Activated T-helper 2 cell treated with anti-CD3 and anti-CD28 coated beads, Interferon-gamma antibody, Interleukin-2, Interleukin-4, amounts not matched to agents 10 μg/mL and 5 μg/mL and 100 μg/mL, durations not matched to agents 14 hours and 24 hours and 36 hours (primary cell): ENCODE results near the gene LRRC45. TPM values are rescaled to one million over a fixed set of nuclear protein-coding genes. Genes with fewer than 3 reads are reported as not detected.

Source experiments
- DNase-seq: peaks from one replicate; pipeline ENCODE4 v3.0.0; 2021; ENCODE audit warnings: low spot score
- H3K27ac Mint-ChIP-seq: one replicate; pipeline ENCODE4 v1.8.0; 2021; ENCODE audit warnings: mixed read lengths
- H3K27me3 Mint-ChIP-seq: one replicate; pipeline ENCODE4 v1.8.0; 2021; ENCODE audit warnings: low read depth, mixed read lengths
- H3K36me3 Mint-ChIP-seq: one replicate; pipeline ENCODE4 v1.8.0; 2021; ENCODE audit warnings: low read depth, mixed read lengths
- H3K4me1 Mint-ChIP-seq: one replicate; pipeline ENCODE4 v1.8.0; 2021; ENCODE audit warnings: low read depth, mixed read lengths
- H3K4me3 Mint-ChIP-seq: one replicate; pipeline ENCODE4 v1.8.0; 2021; ENCODE audit warnings: low read depth, mild to moderate bottlenecking, moderate library complexity, mixed read lengths
- H3K9me3 Mint-ChIP-seq: one replicate; pipeline ENCODE4 v1.8.0; 2021; ENCODE audit warnings: mixed read lengths
- intact Hi-C: fragments of 100-400 bp; cut with micrococcal nuclease; formaldehyde crosslinking; loops from one replicate; pipeline ENCODE4 v1.15.1; 2023
- total RNA-seq: library from RNA; stranded (reverse); gene quantifications from 2 replicates; pipeline ENCODE4 v1.2.3, GENCODE V29; 2022

Gene LRRC45
- total RNA-seq, 1 donor from 2014 or later, result 33.4 TPM

DNA sequence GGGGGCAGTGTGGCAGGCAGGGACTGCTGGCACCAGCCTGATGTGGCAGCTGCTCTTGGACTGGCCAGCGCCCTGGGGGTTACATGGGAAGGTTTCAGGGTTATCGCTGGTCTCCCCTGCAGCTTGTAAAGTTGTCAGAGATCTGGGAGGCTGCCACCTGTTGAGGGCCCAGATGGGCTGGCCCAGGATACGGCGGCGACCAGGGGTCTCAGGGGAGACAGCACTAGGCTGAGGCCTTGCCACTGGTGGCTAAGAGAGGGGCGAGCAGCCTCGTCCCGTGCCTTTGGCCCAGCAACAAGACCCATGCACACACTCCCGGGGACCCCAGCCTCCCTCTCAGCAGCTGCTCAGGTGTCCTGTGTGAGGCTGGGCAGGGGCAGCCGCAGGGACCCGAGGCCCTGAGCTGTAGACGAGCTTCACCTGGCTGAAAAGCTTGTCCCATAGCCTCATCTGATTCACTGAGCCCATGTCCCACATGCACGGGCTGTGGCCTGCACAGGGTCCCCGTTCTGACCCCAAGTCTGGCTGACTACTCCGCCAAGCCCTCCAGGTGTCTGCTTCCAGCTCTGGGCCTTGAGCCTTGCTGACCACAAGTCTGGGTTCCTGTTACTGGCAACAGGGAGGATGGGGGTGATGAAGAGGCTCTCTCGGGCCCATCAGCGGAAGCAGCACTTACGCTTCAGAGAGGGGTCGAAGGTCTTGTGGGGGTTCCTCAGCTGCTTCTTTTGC lies 36.3 kb downstream of the LRRC45 start:
- intact Hi-C loops, result no loop called here
- Mint-ChIP-seq H3K36me3 (peaks cover 16% of the 10 kb centered on the region), H3K9me3 (no peaks in the 10 kb centered on the region), H3K27ac (no peak overlapping the region), H3K27me3 (no peaks in the 10 kb centered on the region), H3K4me1 (no peaks in the 10 kb centered on the region), H3K4me3 (no peak overlapping the region)
- DNase-seq, result no peak

DNA sequence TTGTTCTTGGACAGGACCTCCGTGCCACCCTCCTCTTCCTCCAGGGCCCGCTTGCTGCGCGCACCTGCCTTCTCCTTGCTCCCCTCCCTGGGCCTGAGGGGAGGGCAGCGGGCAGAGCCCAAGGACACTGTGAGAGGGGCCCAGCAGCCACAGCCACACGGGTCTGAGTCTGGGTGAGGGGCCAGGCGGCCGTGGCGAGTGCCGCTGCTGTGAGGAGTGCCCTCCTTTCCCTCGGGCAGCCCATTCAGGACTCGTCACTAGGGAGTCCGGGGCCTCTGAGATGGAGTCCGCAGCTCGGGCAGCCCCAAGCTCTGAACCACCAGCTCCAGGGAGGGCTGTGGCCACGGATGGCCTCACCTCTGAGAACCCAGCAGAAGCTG lies 36.9 kb downstream of the LRRC45 start:
- Mint-ChIP-seq H3K27me3 (no peaks in the 10 kb centered on the region), H3K4me3 (no peak overlapping the region), H3K9me3 (no peaks in the 10 kb centered on the region), H3K27ac (no peak overlapping the region), H3K4me1 (no peaks in the 10 kb centered on the region), H3K36me3 (peaks cover 14% of the 10 kb centered on the region)
- no peak for DNase-seq
- intact Hi-C loops, result no loop called here

DNA sequence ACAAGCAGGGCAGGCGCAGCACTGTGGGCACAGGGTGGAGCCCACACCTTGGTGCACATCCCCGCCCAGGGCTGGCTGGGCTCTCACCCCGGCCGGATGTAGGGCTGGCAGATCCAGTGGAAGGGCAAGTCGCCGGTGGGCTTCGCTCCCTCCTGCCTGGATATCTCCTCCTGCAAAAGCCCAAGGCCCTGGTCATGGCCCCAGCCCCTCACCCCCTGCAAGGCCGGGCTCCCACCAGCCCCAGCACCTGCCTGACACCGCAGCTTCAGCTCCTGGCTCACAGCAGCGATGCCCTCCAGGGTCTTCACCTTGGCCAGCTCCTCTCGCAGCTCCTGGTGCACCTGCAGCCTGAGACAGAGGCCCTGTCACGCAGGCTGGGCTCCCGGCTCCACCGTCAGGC lies 37.5 kb downstream of the LRRC45 start:
- Mint-ChIP-seq H3K27me3 (no peaks in the 10 kb centered on the region), H3K9me3 (no peaks in the 10 kb centered on the region), H3K4me3 (no peak overlapping the region), H3K4me1 (no peaks in the 10 kb centered on the region), H3K27ac (no peak overlapping the region), H3K36me3 (peaks cover 12% of the 10 kb centered on the region)
- intact Hi-C loops, result no loop called here
- DNase-seq, result no peak

DNA sequence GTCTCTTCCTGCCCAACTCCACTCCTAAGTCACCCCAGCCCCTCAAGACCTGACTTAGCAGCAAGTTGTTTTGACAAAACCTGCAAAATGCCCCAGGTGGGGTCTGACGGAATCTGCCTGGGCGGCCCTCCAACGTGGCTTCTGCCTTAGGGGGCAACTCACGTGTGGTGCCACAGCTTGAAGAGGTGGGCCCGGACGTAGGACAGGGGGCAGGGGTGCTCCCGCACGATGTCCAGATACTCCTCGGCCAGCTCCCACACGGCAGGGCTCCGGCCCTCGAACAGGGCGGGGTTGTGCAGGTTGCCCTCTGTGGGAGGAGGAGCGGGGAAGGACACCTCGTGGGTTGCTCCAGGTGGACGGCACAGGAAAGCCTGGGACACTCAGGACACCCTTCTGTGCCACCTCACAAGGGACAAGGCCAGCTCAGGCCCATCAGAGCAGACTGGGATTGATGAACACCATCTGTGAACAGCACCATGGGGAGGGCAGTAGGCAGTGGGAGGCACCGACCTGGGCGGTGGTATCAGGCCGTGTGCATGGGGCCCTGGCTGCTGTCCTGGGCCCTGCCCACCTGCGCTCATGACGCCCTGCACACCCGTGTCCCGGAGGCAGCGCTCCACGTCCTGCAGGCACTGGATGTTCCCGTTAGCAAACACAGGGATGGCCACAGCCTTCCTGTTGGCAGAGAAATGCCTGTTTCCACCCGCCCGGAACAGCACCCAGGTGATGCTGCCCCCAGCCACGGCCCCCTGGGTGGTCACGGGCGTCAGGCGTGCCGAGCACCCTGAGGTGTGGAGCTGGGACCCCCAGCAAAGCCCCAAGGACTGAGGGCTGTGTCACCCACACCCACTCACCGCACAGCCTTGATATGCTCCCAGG lies 38.2 kb downstream of the LRRC45 start:
- no peak for DNase-seq
- Mint-ChIP-seq H3K4me1 (no peaks in the 10 kb centered on the region), H3K9me3 (no peaks in the 10 kb centered on the region), H3K36me3 (peaks cover 12% of the 10 kb centered on the region), H3K27me3 (no peaks in the 10 kb centered on the region), H3K4me3 (no peak overlapping the region), H3K27ac (no peak overlapping the region)
- intact Hi-C loops, result no loop called here

DNA sequence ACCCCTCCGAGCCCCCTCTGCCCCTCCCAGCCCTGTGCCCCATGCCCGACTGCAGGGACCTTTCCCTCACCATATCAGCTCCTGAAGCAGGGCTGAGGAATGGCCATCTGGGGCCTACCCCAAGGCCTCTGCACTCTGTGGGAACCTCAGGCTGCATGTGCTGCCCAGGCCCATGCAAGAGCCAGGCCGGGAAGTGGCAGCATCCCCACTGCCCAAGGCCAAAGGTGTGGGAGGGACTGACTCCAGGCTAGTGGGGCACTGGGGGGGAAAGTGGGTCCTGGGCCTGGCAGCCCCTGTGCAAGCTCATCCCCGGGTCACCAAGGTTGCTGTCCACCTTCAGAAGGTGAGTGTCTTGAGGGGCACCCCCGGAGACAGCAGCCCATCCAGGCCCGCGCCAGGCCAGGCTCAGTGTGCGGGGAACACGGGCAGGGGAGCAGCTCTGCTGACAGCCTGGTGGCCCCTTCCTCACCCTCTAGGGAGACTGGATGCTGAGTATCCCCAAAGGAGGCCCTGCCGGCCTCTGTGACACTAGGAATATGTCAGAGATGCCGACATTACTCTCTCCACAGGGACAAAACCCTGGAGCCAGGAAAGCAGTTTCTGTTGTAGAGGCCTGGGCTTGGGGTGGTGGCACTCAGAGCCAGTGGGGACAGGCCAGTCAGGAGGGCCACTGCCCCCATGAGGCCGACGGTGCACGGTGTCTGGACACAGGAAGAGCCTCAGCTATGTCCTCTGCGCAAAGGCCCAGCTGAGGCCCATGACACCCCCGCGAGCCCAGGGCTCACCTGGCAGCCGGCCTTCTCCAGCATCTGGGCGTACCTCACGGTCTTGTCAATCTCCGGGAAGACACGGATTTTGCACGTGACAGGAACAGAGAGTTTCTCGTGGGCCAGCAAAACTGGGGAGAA lies 39.2 kb downstream of the LRRC45 start:
- Mint-ChIP-seq H3K36me3 (peaks cover 12% of the 10 kb centered on the region), H3K9me3 (no peaks in the 10 kb centered on the region), H3K4me3 (no peak overlapping the region), H3K4me1 (no peaks in the 10 kb centered on the region), H3K27me3 (no peaks in the 10 kb centered on the region), H3K27ac (no peak overlapping the region)
- intact Hi-C loops, result no loop called here
- DNase-seq, result no peak

DNA sequence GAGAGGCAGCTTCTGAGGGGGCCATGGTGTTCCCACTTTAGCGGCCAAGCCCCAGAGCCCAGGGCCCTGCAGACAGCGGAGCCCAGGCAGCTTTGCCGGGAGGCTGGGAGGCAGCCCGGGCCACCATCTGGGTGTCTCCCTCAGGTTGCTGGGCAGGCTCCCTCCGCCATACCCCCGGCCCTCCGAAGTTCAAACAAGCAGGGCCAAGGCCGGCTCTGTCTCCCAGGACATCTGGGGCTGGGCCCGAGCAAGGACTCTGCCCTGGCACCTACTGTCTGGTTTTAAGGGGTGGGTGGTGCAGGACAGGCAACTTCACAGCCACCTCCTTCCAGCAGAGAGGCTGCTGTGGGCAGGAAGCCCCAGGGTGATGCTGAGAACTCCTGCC lies 39.9 kb downstream of the LRRC45 start:
- Mint-ChIP-seq H3K4me1 (no peaks in the 10 kb centered on the region), H3K36me3 (peaks cover 7% of the 10 kb centered on the region), H3K4me3 (no peak overlapping the region), H3K27ac (no peak overlapping the region), H3K9me3 (no peaks in the 10 kb centered on the region), H3K27me3 (no peaks in the 10 kb centered on the region)
- intact Hi-C loops, result no loop called here
- DNase-seq, result no peak

DNA sequence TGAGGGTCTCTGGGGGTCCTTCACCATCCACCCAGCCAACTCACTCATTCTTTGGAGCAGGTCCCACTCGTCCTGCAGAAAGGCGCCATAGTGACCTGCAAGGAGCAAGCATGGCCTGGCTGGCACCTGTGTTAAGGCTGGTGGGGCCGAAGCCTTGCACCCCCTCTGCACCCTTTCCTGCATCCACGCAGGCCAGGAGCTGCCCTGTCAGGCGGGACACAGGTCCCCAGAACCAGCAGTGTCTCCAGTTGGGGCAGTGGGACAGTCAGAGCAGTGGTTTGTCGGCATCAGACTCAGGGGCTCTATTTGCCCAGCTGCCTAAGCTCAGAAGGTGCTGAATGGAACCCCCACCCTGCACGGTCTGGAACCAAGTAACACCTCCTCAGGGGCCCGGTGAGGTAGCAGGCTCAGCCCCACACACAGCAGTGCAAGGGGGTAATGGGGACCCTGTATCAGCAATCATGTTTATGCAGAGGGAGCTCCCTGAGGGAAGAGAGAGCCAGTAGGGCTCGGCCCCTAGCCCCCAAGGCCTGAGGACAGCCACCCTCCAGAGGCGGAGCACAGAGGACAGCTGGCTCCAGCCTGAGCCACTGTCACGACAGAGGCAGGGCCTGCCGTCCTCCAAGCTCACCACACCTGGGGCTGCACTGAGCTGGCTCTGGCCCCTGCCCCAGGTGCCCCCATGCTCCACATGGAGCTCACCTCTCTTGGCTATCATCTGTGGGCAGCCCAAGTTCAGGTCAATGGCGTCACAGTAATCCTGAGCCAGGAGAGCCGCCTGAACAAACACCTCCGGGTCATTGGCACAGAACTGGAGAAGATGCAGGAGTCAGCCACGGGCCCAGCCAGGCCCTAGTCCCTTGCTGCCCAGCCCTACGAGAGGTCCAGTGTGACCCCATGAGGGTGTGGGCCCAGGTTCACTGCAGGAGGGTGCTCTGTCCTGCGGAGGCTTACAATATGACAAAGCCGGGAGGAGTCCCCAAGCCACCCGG lies 40.6 kb downstream of the LRRC45 start:
- DNase-seq, result no peak
- H3K36me3 Mint-ChIP-seq, result peaks cover 7% of the 10 kb centered on the region
- H3K27me3 Mint-ChIP-seq, result no peaks in the 10 kb centered on the region
- H3K4me3 Mint-ChIP-seq, result peak overlapping the region; percentile 66
- H3K9me3 Mint-ChIP-seq, result no peaks in the 10 kb centered on the region
- intact Hi-C loops, result no loop called here
- no peak overlapping the region for H3K27ac Mint-ChIP-seq
- H3K4me1 Mint-ChIP-seq, result no peaks in the 10 kb centered on the region

DNA sequence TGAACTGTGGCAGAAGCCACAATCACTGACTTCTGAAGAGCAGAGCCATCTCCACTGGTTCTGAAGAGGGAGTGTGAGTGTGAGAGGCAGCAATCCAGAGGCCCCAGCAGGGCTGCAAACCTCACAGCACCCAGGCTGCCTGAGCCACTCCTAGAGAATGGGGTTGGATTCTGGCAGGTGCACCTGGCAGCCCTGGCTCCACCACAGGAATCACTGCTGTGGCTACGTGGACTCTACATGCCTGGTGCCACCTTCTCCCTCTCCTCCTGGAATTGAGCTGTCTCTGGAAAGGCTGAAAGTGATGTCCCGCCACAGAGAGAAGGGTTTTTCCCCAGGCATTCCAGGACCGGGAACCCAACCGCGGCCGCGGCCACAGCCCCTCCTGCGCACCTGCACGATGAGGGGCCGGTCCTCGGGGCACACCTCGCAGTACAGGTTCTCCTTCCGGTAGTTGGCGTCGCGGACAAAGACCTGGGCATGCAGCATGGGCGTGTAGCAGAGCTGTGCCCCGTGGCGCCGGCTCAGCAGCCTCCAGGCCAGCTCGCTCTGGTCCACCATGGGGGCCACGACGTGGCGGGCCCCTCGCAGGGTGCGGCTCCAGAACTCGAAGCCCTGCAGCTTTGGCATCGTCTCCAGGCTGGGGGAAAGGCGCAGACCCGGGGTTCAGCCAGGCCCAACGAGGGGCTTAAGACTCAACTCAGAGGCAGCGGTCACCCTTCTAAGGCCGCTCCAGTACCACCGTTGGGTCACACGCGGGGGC lies 41.5 kb downstream of the LRRC45 start:
- Mint-ChIP-seq H3K27ac (no peak overlapping the region), H3K9me3 (no peaks in the 10 kb centered on the region), H3K4me3 (peak overlapping the region; percentile 66), H3K27me3 (no peaks in the 10 kb centered on the region), H3K4me1 (no peaks in the 10 kb centered on the region), H3K36me3 (peaks cover 4% of the 10 kb centered on the region)
- no peak for DNase-seq
- intact Hi-C loops, result no loop called here

DNA sequence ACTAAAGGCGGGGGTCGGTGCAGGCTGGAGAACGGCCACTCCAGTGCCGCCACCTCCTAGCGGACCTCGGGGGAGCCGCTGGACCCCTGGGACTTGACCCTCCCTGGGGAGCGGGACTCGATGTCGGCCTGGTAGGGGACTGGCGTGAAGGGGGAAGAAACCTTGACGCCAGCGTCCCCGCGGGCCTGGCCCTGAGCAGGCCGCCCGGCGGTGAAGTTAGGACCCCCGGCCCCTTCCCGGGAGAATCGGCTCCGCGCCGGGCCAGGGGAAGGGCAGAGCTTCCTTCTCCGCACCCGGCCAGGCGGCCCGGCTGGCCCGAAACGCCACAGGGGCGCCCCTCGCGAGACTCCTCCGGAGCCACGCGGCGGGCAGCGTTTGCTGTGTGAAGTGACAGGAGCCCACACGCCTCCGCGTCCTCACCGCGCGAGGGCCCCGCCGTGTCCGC lies 42.1 kb downstream of the LRRC45 start:
- peak; percentile 25 for DNase-seq
- intact Hi-C loops, result no loop called here
- no peak overlapping the region for H3K27ac Mint-ChIP-seq
- H3K4me1 Mint-ChIP-seq, result no peaks in the 10 kb centered on the region
- H3K36me3 Mint-ChIP-seq, result peaks cover 1% of the 10 kb centered on the region
- no peaks in the 10 kb centered on the region for H3K27me3 Mint-ChIP-seq
- H3K9me3 Mint-ChIP-seq, result no peaks in the 10 kb centered on the region
- peak overlapping the region; percentile 66 for H3K4me3 Mint-ChIP-seq

DNA sequence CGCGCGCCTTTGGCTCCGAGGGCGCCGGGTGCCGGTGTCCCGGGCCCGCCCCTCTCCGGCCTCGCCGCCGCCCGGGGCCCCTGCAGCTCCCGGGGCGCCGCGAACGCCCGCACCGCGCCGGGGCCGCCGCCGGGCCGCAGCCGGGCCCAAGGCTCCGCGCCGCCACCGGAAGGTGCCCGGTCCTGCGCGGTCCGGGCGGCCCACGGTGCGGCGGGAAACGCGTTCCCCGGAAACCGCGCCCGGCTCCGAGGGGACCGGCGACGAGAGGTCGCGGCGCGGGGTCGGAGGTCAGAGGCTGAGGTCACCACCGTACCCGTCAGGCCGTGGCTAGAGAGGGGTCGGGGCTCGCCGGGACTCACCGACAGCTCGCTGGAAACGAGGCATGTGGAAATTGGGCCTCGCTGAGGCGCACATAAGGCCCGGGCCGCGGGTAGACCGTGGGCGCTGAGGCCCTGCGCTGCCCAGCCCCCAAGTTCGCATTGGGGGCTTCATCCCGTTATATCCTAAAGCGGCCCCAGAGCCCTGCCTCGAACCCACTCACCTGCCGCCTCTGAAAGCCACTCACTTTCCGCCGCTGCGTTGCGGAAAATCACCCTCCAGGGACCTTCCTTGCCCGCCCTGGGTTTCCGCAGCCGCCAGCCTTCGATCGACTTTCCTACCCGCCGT lies 42.7 kb downstream of the LRRC45 start, which contains the start of gene DUS1L:
DUS1L (minus strand) TSS at position 167 of the 666 bp plus-strand sequence. CDS start 745 bp downstream, outside the sequence.
- Mint-ChIP-seq H3K4me1 (no peaks in the 10 kb centered on the region), H3K27me3 (no peaks in the 10 kb centered on the region), H3K9me3 (no peaks in the 10 kb centered on the region), H3K4me3 (peak within 1 kb of the TSS; percentile 82), H3K27ac (peak within 1 kb of the TSS; percentile 84), H3K36me3 (no peaks in the 10 kb centered on the region)
- peak; percentile 69 for DNase-seq
- intact Hi-C loops, result no loop called here

DNA sequence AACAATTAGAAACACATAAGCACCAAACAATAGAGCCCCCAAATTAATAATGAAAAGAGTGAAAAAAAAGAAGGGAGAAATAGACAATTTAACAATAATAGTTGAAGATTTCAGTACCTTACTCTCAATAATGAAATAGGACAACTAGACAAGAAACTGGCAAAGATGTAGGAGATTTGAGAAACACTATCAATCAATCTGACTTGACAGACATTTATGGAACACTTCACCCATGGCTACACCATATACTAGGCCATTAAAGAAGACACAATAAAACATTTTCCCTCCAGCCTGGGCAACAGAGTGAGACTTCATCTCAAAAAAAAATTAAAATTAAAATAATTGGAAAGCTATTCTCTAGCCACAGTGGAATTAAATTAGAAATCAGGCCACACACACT lies 47.5 kb downstream of the LRRC45 start:
- H3K27me3 Mint-ChIP-seq, result no peaks in the 10 kb centered on the region
- no peaks in the 10 kb centered on the region for H3K9me3 Mint-ChIP-seq
- no peak overlapping the region for H3K4me3 Mint-ChIP-seq
- H3K27ac Mint-ChIP-seq, result no peak overlapping the region
- DNase-seq, result no peak
- H3K4me1 Mint-ChIP-seq, result no peaks in the 10 kb centered on the region
- no peaks in the 10 kb centered on the region for H3K36me3 Mint-ChIP-seq
- intact Hi-C loops, result no loop called here
